Panc1 (cell line): Measurements from ENCODE around the gene TC2N. TPM values are rescaled to one million over a fixed set of nuclear protein-coding genes. Genes with fewer than 3 reads are reported as not detected.

Experiments used
- ATAC-seq: fragments of 200-7000 bp; cut with Tn5 transposase; 2 replicates; pipeline ENCODE4 v1.9.1; 2020; ENCODE audit warnings: mild to moderate bottlenecking, moderate library complexity
- BruUV-seq: library from RNA; stranded (reverse); fragments of 400-500 nt; replicated peaks from 2 replicates; lab custom pipeline; 2021; lab: Mats Ljungman, UMichigan
- CTCF ChIA-PET: fragments of 300-600 bp; sonication (Branson Sonifier 250); formaldehyde crosslinking; loops from one replicate; lab custom pipeline; 2022; ENCODE audit warnings: antibody characterized with exemption; lab: Charles Lee
- POLR2A ChIA-PET: fragments of 300-600 bp; sonication (Branson Sonifier 250); formaldehyde crosslinking; loops from one replicate; lab custom pipeline; 2022; ENCODE audit warnings: antibody characterized with exemption; lab: Charles Lee
- DNase-seq: peaks from one replicate; pipeline ENCODE4 v3.0.0-alpha.2; 2010; ENCODE audit warnings: low read depth, low spot score
- H3K27ac ChIP-seq: 2 replicates; pipeline ENCODE4 v1.5.1; 2011; ENCODE audit warnings: mild to moderate bottlenecking, low read length, inconsistent platforms
- H3K27me3 ChIP-seq: fragments of 200-500 bp; sonication (Bioruptor generic); 2 replicates; pipeline ENCODE4 v1.6.0; 2014; ENCODE audit warnings: low read length, inconsistent platforms; ENCODE audit not compliant: control insufficient read depth, insufficient read depth
- H3K36me3 ChIP-seq: fragments of 200-500 bp; sonication (Bioruptor generic); 2 replicates; pipeline ENCODE4 v1.5.1; 2014; ENCODE audit warnings: inconsistent platforms, mild to moderate bottlenecking, low read length, moderate library complexity; ENCODE audit not compliant: control insufficient read depth, insufficient read depth
- H3K4me1 ChIP-seq: 2 replicates; pipeline ENCODE4 v1.5.1; 2011; ENCODE audit warnings: inconsistent platforms, mild to moderate bottlenecking, low read length, moderate library complexity; ENCODE audit not compliant: control insufficient read depth, insufficient read depth
- H3K4me3 ChIP-seq, 2 experiments: 2 replicates each; pipeline ENCODE4 v1.5.1; 2011 to 2012; ENCODE audit warnings: low read depth in 2 of 2, low read length in 2 of 2, mild to moderate bottlenecking in 2 of 2, inconsistent platforms in 1 of 2, moderate library complexity in 1 of 2
- H3K9me3 ChIP-seq: fragments of 200-500 bp; sonication (Bioruptor generic); 2 replicates; pipeline ENCODE4 v1.5.1; 2014; ENCODE audit warnings: low read depth, mild to moderate bottlenecking, inconsistent platforms, low read length, moderate library complexity; ENCODE audit not compliant: control insufficient read depth, insufficient read depth
- CTCF ChIP-seq: fragments of 450-650 bp; IDR thresholded peaks from 2 replicates; pipeline ENCODE4 v1.5.1; 2017; ENCODE audit warnings: mild to moderate bottlenecking
- POLR2AphosphoS5 ChIP-seq: IDR thresholded peaks from 2 replicates; pipeline ENCODE4 v1.6.1; 2012; ENCODE audit warnings: mild to moderate bottlenecking, low read depth, low read length, moderate library complexity
- SIN3A ChIP-seq: IDR thresholded peaks from 2 replicates; pipeline ENCODE4 v1.6.1; 2012; ENCODE audit warnings: low read depth, mild to moderate bottlenecking, low read length, moderate library complexity, borderline replicate concordance; ENCODE audit not compliant: insufficient read depth
- TCF7L2 ChIP-seq: IDR thresholded peaks from 2 replicates; pipeline ENCODE4 v1.6.1; 2011; ENCODE audit warnings: mild to moderate bottlenecking, low read depth, low read length, inconsistent platforms
- in situ Hi-C: cut with HindIII; loops from 2 replicates; pipeline ENCODE4 v1.10.0; 2016; ENCODE audit warnings: low sequenced_read_pairs, low pct_unique_long_range_greater_than_20kb
- intact Hi-C: fragments of 100-400 bp; cut with micrococcal nuclease; formaldehyde crosslinking; loops from one replicate; pipeline ENCODE4 v1.10.0; 2022; ENCODE audit not compliant: unreplicated experiment
- total RNA-seq: library from RNA; stranded (reverse); gene quantifications from one replicate; pipeline ENCODE4 v1.2.1, GENCODE V29; 2021; ENCODE audit not compliant: unreplicated experiment
- TF ChIP-seq, protein P1 (sequence below), 2 experiments: IDR thresholded peaks; 2 replicates each; pipeline ENCODE4 v1.6.1; 2011 to 2012; ENCODE audit warnings: low read depth in 2 of 2, control low read depth in 1 of 2, low read length in 1 of 2, mild to moderate bottlenecking in 1 of 2, moderate library complexity in 1 of 2; ENCODE audit not compliant: insufficient read depth in 1 of 2

Gene TC2N
- total RNA-seq, 1 experiment from 2014 or later, result 0.49 TPM

DNA sequence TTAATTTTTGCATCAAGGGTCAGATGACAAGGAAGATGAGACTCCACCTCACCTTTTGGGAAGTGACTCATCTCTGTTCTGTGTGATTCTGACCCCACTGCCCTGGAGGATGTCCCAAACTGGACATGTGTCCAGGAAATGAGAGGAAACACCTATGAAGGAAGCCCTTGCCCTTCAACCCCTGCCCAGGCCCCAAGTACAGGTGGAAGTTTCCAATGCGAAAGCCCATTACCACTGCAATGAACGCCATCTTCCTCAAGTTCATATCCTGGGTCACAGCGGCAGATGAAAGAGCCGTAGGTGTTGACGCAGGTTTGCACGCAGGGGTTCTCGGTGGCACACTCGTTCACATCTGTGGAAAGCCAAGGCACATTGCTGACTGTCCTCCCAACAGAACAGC lies 19.6 kb upstream of the TC2N start:
- H3K27ac ChIP-seq, result no peak overlapping the region
- CTCF ChIA-PET, result no interaction called here
- BruUV-seq, result no TSS peak
- POLR2A ChIA-PET, result no interaction called here
- H3K36me3 ChIP-seq, result no peaks in the 10 kb centered on the region
- no peaks in the 10 kb centered on the region for H3K9me3 ChIP-seq
- ATAC-seq, result no peak
- H3K4me1 ChIP-seq, result no peaks in the 10 kb centered on the region
- in situ Hi-C loops (no loop called here), intact Hi-C loops (no loop called here)
- no peaks in the 10 kb centered on the region for H3K27me3 ChIP-seq
- H3K4me3 ChIP-seq, result no peak overlapping the region
- TF ChIP-seq, protein P1, sequence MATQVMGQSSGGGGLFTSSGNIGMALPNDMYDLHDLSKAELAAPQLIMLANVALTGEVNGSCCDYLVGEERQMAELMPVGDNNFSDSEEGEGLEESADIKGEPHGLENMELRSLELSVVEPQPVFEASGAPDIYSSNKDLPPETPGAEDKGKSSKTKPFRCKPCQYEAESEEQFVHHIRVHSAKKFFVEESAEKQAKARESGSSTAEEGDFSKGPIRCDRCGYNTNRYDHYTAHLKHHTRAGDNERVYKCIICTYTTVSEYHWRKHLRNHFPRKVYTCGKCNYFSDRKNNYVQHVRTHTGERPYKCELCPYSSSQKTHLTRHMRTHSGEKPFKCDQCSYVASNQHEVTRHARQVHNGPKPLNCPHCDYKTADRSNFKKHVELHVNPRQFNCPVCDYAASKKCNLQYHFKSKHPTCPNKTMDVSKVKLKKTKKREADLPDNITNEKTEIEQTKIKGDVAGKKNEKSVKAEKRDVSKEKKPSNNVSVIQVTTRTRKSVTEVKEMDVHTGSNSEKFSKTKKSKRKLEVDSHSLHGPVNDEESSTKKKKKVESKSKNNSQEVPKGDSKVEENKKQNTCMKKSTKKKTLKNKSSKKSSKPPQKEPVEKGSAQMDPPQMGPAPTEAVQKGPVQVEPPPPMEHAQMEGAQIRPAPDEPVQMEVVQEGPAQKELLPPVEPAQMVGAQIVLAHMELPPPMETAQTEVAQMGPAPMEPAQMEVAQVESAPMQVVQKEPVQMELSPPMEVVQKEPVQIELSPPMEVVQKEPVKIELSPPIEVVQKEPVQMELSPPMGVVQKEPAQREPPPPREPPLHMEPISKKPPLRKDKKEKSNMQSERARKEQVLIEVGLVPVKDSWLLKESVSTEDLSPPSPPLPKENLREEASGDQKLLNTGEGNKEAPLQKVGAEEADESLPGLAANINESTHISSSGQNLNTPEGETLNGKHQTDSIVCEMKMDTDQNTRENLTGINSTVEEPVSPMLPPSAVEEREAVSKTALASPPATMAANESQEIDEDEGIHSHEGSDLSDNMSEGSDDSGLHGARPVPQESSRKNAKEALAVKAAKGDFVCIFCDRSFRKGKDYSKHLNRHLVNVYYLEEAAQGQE (IDR thresholded peaks at IDR 0.05; ENCODE audit: insufficient read depth in 1 of 2, low read depth in 2 of 2, low read length in 1 of 2), result no peak
- TF ChIP-seq POLR2AphosphoS5 (no peak), TCF7L2 (no peak), SIN3A (no peak), CTCF (no peak)
- DNase-seq, result no peak

- intact Hi-C loops, result no loop called here
- no peak overlapping the region for H3K4me3 ChIP-seq
- no peak for ATAC-seq
- H3K36me3 ChIP-seq, result no peaks in the 10 kb centered on the region
- ChIA-PET POLR2A (no interaction called here), CTCF (no interaction called here)
- H3K27ac ChIP-seq, result no peak overlapping the region
- DNase-seq, result no peak
- H3K27me3 ChIP-seq, result no peaks in the 10 kb centered on the region
- TF ChIP-seq, protein P1 (IDR thresholded peaks at IDR 0.05; ENCODE audit: insufficient read depth in 1 of 2, low read depth in 2 of 2, low read length in 1 of 2), result no peak
- TF ChIP-seq SIN3A (no peak), TCF7L2 (no peak), CTCF (no peak), POLR2AphosphoS5 (no peak)
- no peaks in the 10 kb centered on the region for H3K9me3 ChIP-seq
- H3K4me1 ChIP-seq, result no peaks in the 10 kb centered on the region
- in situ Hi-C loops, result no loop called here
- BruUV-seq, result no TSS peak
Observed at GRCh38 chr14:91885839-91886238, 18.5 kb upstream of the TC2N start.
